Prostate gland (tissue), 2 donors: ENCODE results near the gene POU2AF2. TPM values are rescaled to one million over a fixed set of nuclear protein-coding genes. Genes with fewer than 3 reads are reported as not detected.
"Not testable (repeated sequence)": the region's sequence is repeated elsewhere in the genome, so short reads cannot be mapped to it uniquely, and the experiment has no call there.

Experiments used
- DNase-seq: peaks from one replicate; pipeline ENCODE4 v3.0.0-alpha.2; 2019; ENCODE audit warnings: low spot score
- H3K27ac ChIP-seq, 2 donors: fragments of 200-600 bp; sonication (generic); 2 replicates each; pipeline ENCODE4 v1.5.1; 2017 to 2019
- H3K27me3 ChIP-seq: fragments of 200-600 bp; sonication (generic); replicated peaks from 2 replicates; pipeline ENCODE4 v1.5.1; 2019; ENCODE audit not compliant: insufficient read depth
- H3K36me3 ChIP-seq, 2 donors: fragments of 200-600 bp; sonication (generic); 1 replicate in 1 of 2; 2 replicates in 1 of 2; pipeline versions ENCODE4 v1.5.1 to v1.8.1; 2017 to 2019
- H3K4me1 ChIP-seq: fragments of 200-600 bp; sonication (generic); replicated peaks from 2 replicates; pipeline ENCODE4 v1.5.1; 2019
- H3K4me3 ChIP-seq, 2 donors: fragments of 200-600 bp; sonication (generic); 2 replicates each; pipeline ENCODE4 v1.5.1; 2017 to 2019
- H3K9me3 ChIP-seq: fragments of 200-600 bp; sonication (generic); 2 replicates; pipeline ENCODE4 v1.5.1; 2017
- POLR2A ChIP-seq: fragments of 450-650 bp; IDR thresholded peaks from one replicate; pipeline ENCODE4 v1.6.1; 2016; ENCODE audit warnings: antibody characterized with exemption, mild to moderate bottlenecking
- POLR2AphosphoS5 ChIP-seq: sonication (generic); formaldehyde crosslinking; IDR thresholded peaks from one replicate; pipeline ENCODE4 v1.6.1; 2017; ENCODE audit warnings: antibody characterized with exemption
- WGBS: methylation state at CpG from one replicate; pipeline ENCODE4 v1.1.5; 2018; 5-methylcytosine and 5-hydroxymethylcytosine counted together
- intact Hi-C: fragments of 100-400 bp; cut with DNase I; formaldehyde crosslinking; loops from one replicate; pipeline ENCODE4 v1.14.2; 2022
- total RNA-seq, 2 donors: library from RNA; depleted of rRNA; stranded (reverse); fragments of >200 nt; gene quantifications; one replicate each; pipeline ENCODE4 v1.1.0, GENCODE V29; 2016
- TF ChIP-seq, protein P1 (sequence below), 4 experiments: fragments of 200-600 bp in 2 of 4; fragments of 450-650 bp in 2 of 4; sonication (generic) in 2 of 4; IDR thresholded peaks; 1 replicate in 3 of 4; 2 replicates in 1 of 4; pipeline ENCODE4 v1.5.1; 2016 to 2019; ENCODE audit warnings: antibody characterized with exemption in 4 of 4, mild to moderate bottlenecking in 2 of 4, moderate library complexity in 2 of 4

Gene POU2AF2
- total RNA-seq, 2 donors from 2014 or later: 0.74 TPM; not detected in 1

DNA sequence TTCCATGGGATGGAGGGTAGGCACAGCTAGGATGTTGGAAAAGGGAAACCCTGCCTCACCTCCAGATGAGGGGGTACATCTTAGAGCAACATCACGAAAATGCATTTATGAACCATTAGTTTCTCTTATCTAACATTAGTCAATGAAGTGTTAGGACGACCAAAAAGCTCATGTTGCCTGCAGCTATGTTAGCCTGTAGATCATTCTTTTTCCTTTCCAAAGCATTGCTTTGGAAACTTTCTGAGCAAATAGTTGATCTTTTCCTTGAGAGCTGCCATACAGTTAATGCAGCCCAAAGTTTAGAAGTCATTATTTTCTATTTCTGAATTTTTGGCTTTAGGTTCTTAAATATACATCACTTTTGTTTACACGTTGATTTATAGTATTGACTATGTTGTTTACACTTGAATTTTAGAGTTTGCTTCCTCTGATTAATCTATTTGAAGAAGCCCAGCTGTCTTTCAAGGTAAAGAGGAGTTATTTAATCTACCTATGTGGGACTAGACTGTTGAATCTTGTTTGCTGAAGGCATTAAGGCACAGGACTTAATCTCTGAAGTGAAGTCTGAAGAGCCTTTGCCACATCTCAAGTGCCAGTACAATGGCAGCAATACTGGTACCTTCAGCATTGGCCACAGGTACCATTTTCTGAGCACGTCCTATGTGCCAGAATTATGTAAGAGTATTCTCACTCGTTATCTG, 63.8 kb downstream of the POU2AF2 start:
- H3K27me3 ChIP-seq: no peaks in the 10 kb centered on the region
- no peak for DNase-seq
- H3K4me1 ChIP-seq: no peaks in the 10 kb centered on the region
- intact Hi-C loops: no loop called here
- no peaks in the 10 kb centered on the region for H3K9me3 ChIP-seq
- no peaks in the 10 kb centered on the region for H3K36me3 ChIP-seq
- 61% methylated on average over 5 of the region's 5 CpGs for WGBS
- TF ChIP-seq POLR2A (no peak), POLR2AphosphoS5 (no peak)
- TF ChIP-seq, protein P1, sequence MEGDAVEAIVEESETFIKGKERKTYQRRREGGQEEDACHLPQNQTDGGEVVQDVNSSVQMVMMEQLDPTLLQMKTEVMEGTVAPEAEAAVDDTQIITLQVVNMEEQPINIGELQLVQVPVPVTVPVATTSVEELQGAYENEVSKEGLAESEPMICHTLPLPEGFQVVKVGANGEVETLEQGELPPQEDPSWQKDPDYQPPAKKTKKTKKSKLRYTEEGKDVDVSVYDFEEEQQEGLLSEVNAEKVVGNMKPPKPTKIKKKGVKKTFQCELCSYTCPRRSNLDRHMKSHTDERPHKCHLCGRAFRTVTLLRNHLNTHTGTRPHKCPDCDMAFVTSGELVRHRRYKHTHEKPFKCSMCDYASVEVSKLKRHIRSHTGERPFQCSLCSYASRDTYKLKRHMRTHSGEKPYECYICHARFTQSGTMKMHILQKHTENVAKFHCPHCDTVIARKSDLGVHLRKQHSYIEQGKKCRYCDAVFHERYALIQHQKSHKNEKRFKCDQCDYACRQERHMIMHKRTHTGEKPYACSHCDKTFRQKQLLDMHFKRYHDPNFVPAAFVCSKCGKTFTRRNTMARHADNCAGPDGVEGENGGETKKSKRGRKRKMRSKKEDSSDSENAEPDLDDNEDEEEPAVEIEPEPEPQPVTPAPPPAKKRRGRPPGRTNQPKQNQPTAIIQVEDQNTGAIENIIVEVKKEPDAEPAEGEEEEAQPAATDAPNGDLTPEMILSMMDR (IDR thresholded peaks at IDR 0.05): no peak
- H3K4me3 ChIP-seq: no peak overlapping the region
- peak overlapping the region; percentile 8 to 60 for H3K27ac ChIP-seq

DNA sequence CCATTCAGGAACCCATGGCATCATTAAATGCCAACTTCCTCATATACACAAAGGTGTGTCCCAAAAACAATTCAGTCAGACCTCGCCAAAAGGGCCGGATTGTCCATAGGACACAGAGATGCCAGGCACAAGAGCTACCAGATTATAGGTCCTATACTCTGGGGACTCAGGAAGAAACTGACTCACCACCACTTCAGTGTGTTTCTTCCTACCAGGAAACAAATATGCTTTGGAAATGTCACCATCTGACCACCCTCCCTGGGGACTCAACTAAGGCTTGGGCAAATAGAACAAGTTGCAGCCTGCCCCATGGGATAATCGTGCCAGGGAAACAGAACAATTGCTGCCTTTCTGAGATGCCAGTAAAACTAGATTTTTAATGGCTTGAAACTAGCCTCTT, 64.6 kb downstream of the POU2AF2 start:
- peak; percentile 80 for DNase-seq
- Histone ChIP-seq H3K27me3 (no peaks in the 10 kb centered on the region), H3K4me3 (no peak overlapping the region), H3K4me1 (no peaks in the 10 kb centered on the region), H3K36me3 (no peaks in the 10 kb centered on the region), H3K9me3 (no peaks in the 10 kb centered on the region), H3K27ac (peak overlapping the region; percentile 48 to 60)
- intact Hi-C loops: no loop called here
- TF ChIP-seq, protein P1 (IDR thresholded peaks at IDR 0.05): no peak
- TF ChIP-seq POLR2AphosphoS5 (peak; percentile 68), POLR2A (no peak)
- WGBS: 43% methylated on average over 3 of the region's 3 CpGs

DNA sequence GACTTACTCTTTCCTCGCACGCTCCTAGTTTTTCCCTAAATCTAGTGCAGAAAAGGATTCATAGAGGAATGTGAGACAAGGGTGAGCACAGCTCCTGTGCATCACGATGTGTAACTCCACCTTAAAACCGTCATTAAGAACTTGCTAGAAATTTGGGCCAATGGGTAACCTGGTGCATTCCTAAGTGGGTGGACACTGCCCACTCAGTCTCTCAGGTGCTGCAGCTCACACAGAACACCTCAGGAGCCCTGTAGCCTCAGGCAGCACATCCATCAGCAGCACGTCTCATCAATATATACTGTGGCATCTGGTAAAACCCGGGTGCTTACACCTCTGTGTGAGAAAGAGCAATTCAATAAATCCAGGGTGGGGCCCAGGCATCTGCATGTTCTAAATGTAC, 65.2 kb downstream of the POU2AF2 start:
- intact Hi-C loops: no loop called here
- Histone ChIP-seq H3K4me1 (no peaks in the 10 kb centered on the region), H3K27ac (peak overlapping the region; percentile 48 to 60), H3K27me3 (no peaks in the 10 kb centered on the region), H3K36me3 (no peaks in the 10 kb centered on the region), H3K4me3 (no peak overlapping the region), H3K9me3 (no peaks in the 10 kb centered on the region)
- 51% methylated on average over 6 of the region's 6 CpGs for whole genome bisulfite sequencing
- DNase-seq: no peak
- TF ChIP-seq, protein P1 (IDR thresholded peaks at IDR 0.05): no peak
- TF ChIP-seq POLR2AphosphoS5 (no peak), POLR2A (no peak)

DNA sequence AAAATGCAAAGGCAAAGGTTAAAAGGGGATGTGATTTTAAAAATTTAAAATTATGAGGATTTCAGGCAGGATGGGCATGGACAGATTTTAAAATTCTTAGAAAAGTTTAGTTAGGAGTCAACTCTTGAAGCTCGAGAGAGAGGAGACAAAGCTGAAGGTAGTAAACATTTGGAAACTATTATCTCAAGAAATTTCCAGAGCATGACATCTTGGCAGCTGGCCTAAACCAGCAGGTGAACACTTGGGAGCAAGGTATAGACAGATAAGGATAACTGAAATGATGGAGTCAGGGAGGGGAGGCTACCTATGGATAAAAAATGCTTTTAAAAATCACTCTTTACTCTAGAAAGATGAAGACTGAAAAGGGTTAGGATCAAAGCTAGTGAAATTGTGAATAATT, 66.6 kb downstream of the POU2AF2 start:
- Histone ChIP-seq H3K36me3 (no peaks in the 10 kb centered on the region), H3K9me3 (no peaks in the 10 kb centered on the region), H3K4me1 (no peaks in the 10 kb centered on the region), H3K4me3 (no peak overlapping the region), H3K27ac (no peak overlapping the region), H3K27me3 (no peaks in the 10 kb centered on the region)
- intact Hi-C loops: no loop called here
- DNase-seq: no peak
- 59% methylated on average over 1 of the region's 1 CpG for WGBS
- no peak for TF ChIP-seq POLR2AphosphoS5

DNA sequence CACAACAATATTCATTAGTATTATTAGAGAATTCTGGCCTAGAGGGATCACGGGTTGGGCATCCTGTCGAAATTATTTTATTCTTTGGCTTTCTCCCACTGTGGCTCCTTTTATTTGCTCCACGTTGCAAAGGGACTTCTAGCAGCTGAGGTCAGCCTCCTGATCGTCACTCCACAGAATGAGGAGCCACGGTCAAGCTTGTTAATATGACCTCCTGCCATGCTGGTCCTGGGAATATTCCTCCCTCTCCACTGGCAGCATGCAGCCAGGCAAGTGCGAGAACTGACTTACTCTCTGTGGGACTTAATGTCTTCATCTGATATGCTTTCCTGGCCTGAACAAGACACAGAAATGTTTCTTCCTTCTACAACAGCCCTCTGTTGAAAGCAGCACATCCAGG, 73.8 kb downstream of the POU2AF2 start:
- 89% methylated on average over 6 of the region's 6 CpGs for WGBS
- Histone ChIP-seq H3K36me3 (no peaks in the 10 kb centered on the region), H3K4me1 (no peaks in the 10 kb centered on the region), H3K4me3 (no peak overlapping the region), H3K9me3 (no peaks in the 10 kb centered on the region), H3K27ac (no peak overlapping the region), H3K27me3 (no peaks in the 10 kb centered on the region)
- intact Hi-C loops: no loop called here
- no peak for TF ChIP-seq POLR2AphosphoS5
- no peak for TF ChIP-seq POLR2A
- TF ChIP-seq, protein P1 (IDR thresholded peaks at IDR 0.05): no peak
- no peak for DNase-seq

DNA sequence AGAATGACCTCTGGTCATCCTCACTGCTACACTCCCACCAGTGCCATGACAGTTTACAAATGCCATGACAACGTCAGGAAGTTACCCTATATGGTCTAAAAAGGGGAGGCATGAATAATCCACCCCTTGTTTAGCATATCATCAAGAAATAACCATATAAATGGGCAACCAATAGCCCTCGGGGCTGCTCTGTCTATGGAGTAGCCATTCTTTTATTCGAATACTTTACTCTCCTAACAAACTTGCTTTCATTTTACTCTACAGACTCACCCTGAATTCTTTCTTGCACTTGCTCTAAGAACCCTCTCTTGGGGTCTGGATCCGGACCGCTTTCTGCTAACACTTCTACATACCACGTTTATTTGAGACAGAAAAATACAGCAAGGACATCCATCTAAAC, 74.7 kb downstream of the POU2AF2 start:
- 92% methylated on average over 6 of the region's 6 CpGs for WGBS
- H3K27ac ChIP-seq: not testable (repeated sequence)

More for the DNA sequence above, 74.7 kb downstream of the POU2AF2 start:
- H3K36me3 ChIP-seq, H3K4me1 ChIP-seq, H3K27me3 ChIP-seq, H3K4me3 ChIP-seq, intact Hi-C loops, DNase-seq, H3K9me3 ChIP-seq: not testable (repeated sequence)
